HepG2 (cell line): ENCODE measurements around the gene BCL11B. TPM values are rescaled to one million over a fixed set of nuclear protein-coding genes. Genes with fewer than 3 reads are reported as not detected.

Experiments
- ATAC-seq: fragments of 200-7000 bp; cut with Tn5 transposase; 3 replicates; pipeline ENCODE4 v1.9.1; 2020; ENCODE audit warnings: mild to moderate bottlenecking, moderate library complexity
- BruUV-seq: library from RNA; stranded (reverse); fragments of 400-500 nt; replicated peaks from 2 replicates; lab custom pipeline; 2021; lab: Mats Ljungman, UMichigan
- CTCF ChIA-PET: fragments of 300-600 bp; formaldehyde crosslinking; extraction: SDS; loops from one replicate; lab custom pipeline; 2021; ENCODE audit warnings: low total read pairs, inconsistent platforms, low intra/inter-chr PET ratio; lab: Yijun Ruan, JAX
- POLR2A ChIA-PET: fragments of 350-600 bp; sonication (Branson Sonifier 250); formaldehyde crosslinking; loops from one replicate; lab custom pipeline; 2020; ENCODE audit warnings: antibody characterized with exemption, inconsistent platforms; lab: Yijun Ruan, JAX
- DNase-seq: peaks from one replicate; pipeline ENCODE4 v3.0.0-alpha.2; 2015; ENCODE audit warnings: low spot score
- FAIRE-seq: peaks from 3 replicates; lab custom pipeline; 2011; peaks lifted over from hg19 to GRCh38; lab: Jason Lieb, UNC
- H2AFZ ChIP-seq: one replicate; pipeline ENCODE4 v1.6.1; 2011; ENCODE audit warnings: low read length, inconsistent platforms
- H3K27ac ChIP-seq: fragments of 300-600 bp; 3 replicates; pipeline ENCODE4 v1.8.0; 2011; ENCODE audit warnings: mixed run types, mild to moderate bottlenecking, mixed read lengths, low read length, inconsistent platforms; ENCODE audit not compliant: insufficient read depth; ENCODE audit errors: extremely low read length
- H3K27me3 ChIP-seq, 2 experiments: fragments of 200-600 bp in 1 of 2; 2 replicates in 1 of 2; 3 replicates in 1 of 2; pipeline versions ENCODE4 v1.6.0 to v1.8.0; 2011; ENCODE audit warnings: low read length in 2 of 2, mild to moderate bottlenecking in 2 of 2, moderate library complexity in 2 of 2, inconsistent platforms in 1 of 2; ENCODE audit not compliant: insufficient read depth in 2 of 2, control insufficient read depth in 1 of 2
- H3K36me3 ChIP-seq, 2 experiments: fragments of 200-600 bp in 1 of 2; replicated peaks in 1 of 2; 2 replicates in 1 of 2; 3 replicates in 1 of 2; pipeline versions ENCODE4 v1.5.1 to v1.8.0; 2011; ENCODE audit warnings: low read length in 2 of 2, inconsistent platforms in 1 of 2; ENCODE audit not compliant: insufficient read depth in 2 of 2, control insufficient read depth in 1 of 2
- H3K4me1 ChIP-seq: 2 replicates; pipeline ENCODE4 v1.5.1; 2012; ENCODE audit warnings: low read length, inconsistent platforms; ENCODE audit not compliant: insufficient read depth
- H3K4me2 ChIP-seq: 2 replicates; pipeline ENCODE4 v1.6.0; 2011; ENCODE audit warnings: low read depth, low read length, inconsistent platforms
- H3K4me3 ChIP-seq, 3 experiments: fragments of 200-600 bp in 1 of 3; sonication (generic), shearing (Covaris generic) in 1 of 3; replicated peaks in 1 of 3; 2 replicates each; pipeline ENCODE4 v1.5.1; 2011 to 2016; ENCODE audit warnings: low read length in 3 of 3, inconsistent platforms in 2 of 3, low read depth in 2 of 3, mild to moderate bottlenecking in 2 of 3, control low read depth in 1 of 3, mixed read lengths in 1 of 3; ENCODE audit not compliant: insufficient read depth in 1 of 3
- H3K79me2 ChIP-seq: one replicate; pipeline ENCODE4 v1.6.1; 2011; ENCODE audit warnings: low read length, inconsistent platforms; ENCODE audit not compliant: insufficient read depth
- H3K9ac ChIP-seq: 2 replicates; pipeline ENCODE4 v1.6.0; 2011; ENCODE audit warnings: mild to moderate bottlenecking, low read depth, low read length, inconsistent platforms; ENCODE audit not compliant: insufficient read depth
- H3K9me3 ChIP-seq: 2 replicates; pipeline ENCODE4 v1.5.1; 2012; ENCODE audit warnings: mild to moderate bottlenecking, low read length
- H4K20me1 ChIP-seq: 2 replicates; pipeline ENCODE4 v1.6.0; 2011; ENCODE audit warnings: inconsistent platforms, mild to moderate bottlenecking, low read length, moderate library complexity; ENCODE audit not compliant: insufficient read depth
- CC2D1A ChIP-seq: sonication (generic); formaldehyde crosslinking; IDR thresholded peaks from 2 replicates; pipeline ENCODE4 v1.8.1; 2023; ENCODE audit warnings: mild to moderate bottlenecking, missing genetic modification reagents
- HNRNPL ChIP-seq: fragments of 200-400 bp; formaldehyde crosslinking; IDR thresholded peaks from 2 replicates; pipeline ENCODE4 v1.6.1; 2017; ENCODE audit warnings: mild to moderate bottlenecking, low read depth, low read length
- HNRNPLL ChIP-seq: fragments of 200-400 bp; formaldehyde crosslinking; IDR thresholded peaks from 2 replicates; pipeline ENCODE4 v1.6.1; 2017; ENCODE audit warnings: mild to moderate bottlenecking, low read depth, low read length; ENCODE audit not compliant: poor library complexity, severe bottlenecking
- PAF1 ChIP-seq: IDR thresholded peaks from 2 replicates; pipeline ENCODE4 v1.6.1; 2016; ENCODE audit warnings: missing genetic modification reagents, missing compliant biosample characterization
- SMARCC2 ChIP-seq: fragments of 450-650 bp; IDR thresholded peaks from 2 replicates; pipeline ENCODE4 v1.6.1; 2017; ENCODE audit warnings: antibody characterized with exemption, mild to moderate bottlenecking
- ZIK1 ChIP-seq: sonication (generic); formaldehyde crosslinking; IDR thresholded peaks from 2 replicates; pipeline ENCODE4 v1.5.0; 2020; ENCODE audit warnings: mild to moderate bottlenecking, low read depth, missing genetic modification reagents, borderline replicate concordance
- ZMYM3 ChIP-seq: sonication (generic); formaldehyde crosslinking; IDR thresholded peaks from 2 replicates; pipeline ENCODE4 v1.5.1; 2020; ENCODE audit warnings: mild to moderate bottlenecking, missing genetic modification reagents
- ZNF232 ChIP-seq: sonication (generic); formaldehyde crosslinking; IDR thresholded peaks from 2 replicates; pipeline ENCODE4 v1.4.0; 2020; ENCODE audit warnings: missing genetic modification reagents, borderline replicate concordance
- ZNF777 ChIP-seq: sonication (generic); formaldehyde crosslinking; IDR thresholded peaks from 2 replicates; pipeline ENCODE4 v1.4.0; 2020; ENCODE audit warnings: missing genetic modification reagents
- WGBS: methylation state at CpG from one replicate; pipeline ENCODE4 v1.1.6; 2017; ENCODE audit warnings: low lambda C conversion rate; 5-methylcytosine and 5-hydroxymethylcytosine counted together
- in situ Hi-C: cut with HindIII; loops from 2 replicates; pipeline ENCODE4 v1.10.0; 2017; ENCODE audit warnings: low pct_unique_long_range_greater_than_20kb; ENCODE audit not compliant: extremely low pct_ligation_motif_present
- intact Hi-C: fragments of 100-400 bp; cut with micrococcal nuclease; formaldehyde crosslinking; loops from one replicate; pipeline ENCODE4 v1.10.0; 2022; ENCODE audit not compliant: unreplicated experiment
- polyA plus RNA-seq, 8 experiments: library from polyadenylated mRNA; depleted of rRNA in 3 of 8; stranded (reverse) in 7 of 8; unstranded in 1 of 8; fragments of >200 nt; fragmentation: Illumina TruSeq in 4 of 8; extraction: Trizol in 4 of 8; gene quantifications; 2 replicates each; pipeline versions ENCODE4 v1.2.1 to v1.2.3, GENCODE V29; 2011 to 2016; ENCODE audit warnings: low read depth in 4 of 8, missing spikeins in 1 of 8, mixed read lengths in 1 of 8; ENCODE audit not compliant: insufficient read depth in 1 of 8
- total RNA-seq, 5 experiments: library from RNA; depleted of rRNA; stranded (reverse); fragments of >200 nt; fragmentation: Illumina TruSeq; extraction: Trizol; gene quantifications; 2 replicates each; pipeline ENCODE4 v1.2.3, GENCODE V29; 2016; ENCODE audit warnings: low read depth in 1 of 5
- TF ChIP-seq, protein P1 (sequence below): sonication (generic); formaldehyde crosslinking; IDR thresholded peaks from 2 replicates; pipeline ENCODE4 v1.5.0; 2020; ENCODE audit warnings: mild to moderate bottlenecking, missing genetic modification reagents, borderline replicate concordance
- TF ChIP-seq, protein P2 (sequence below): sonication (generic); formaldehyde crosslinking; IDR thresholded peaks from 2 replicates; pipeline ENCODE4 v1.4.0; 2020; ENCODE audit warnings: low read depth, mild to moderate bottlenecking, missing genetic modification reagents
- TF ChIP-seq, protein P3 (sequence below): IDR thresholded peaks from 2 replicates; pipeline ENCODE4 v1.6.1; 2016; ENCODE audit warnings: mild to moderate bottlenecking
- TF ChIP-seq, protein P4 (sequence below): sonication (generic); formaldehyde crosslinking; IDR thresholded peaks from 2 replicates; pipeline ENCODE4 v1.4.0; 2020; ENCODE audit warnings: mild to moderate bottlenecking, missing genetic modification reagents
- TF ChIP-seq, protein P5 (sequence below): sonication (generic); formaldehyde crosslinking; IDR thresholded peaks from 2 replicates; pipeline ENCODE4 v1.8.1; 2023; ENCODE audit warnings: missing genetic modification reagents, mild to moderate bottlenecking, borderline replicate concordance

The BCL11B gene
- total and polyA plus RNA-seq, 2 of the 13 experiments (the other 11 are each of a cell fraction or from before 2014, with no cell fraction given), result not detected

DNA sequence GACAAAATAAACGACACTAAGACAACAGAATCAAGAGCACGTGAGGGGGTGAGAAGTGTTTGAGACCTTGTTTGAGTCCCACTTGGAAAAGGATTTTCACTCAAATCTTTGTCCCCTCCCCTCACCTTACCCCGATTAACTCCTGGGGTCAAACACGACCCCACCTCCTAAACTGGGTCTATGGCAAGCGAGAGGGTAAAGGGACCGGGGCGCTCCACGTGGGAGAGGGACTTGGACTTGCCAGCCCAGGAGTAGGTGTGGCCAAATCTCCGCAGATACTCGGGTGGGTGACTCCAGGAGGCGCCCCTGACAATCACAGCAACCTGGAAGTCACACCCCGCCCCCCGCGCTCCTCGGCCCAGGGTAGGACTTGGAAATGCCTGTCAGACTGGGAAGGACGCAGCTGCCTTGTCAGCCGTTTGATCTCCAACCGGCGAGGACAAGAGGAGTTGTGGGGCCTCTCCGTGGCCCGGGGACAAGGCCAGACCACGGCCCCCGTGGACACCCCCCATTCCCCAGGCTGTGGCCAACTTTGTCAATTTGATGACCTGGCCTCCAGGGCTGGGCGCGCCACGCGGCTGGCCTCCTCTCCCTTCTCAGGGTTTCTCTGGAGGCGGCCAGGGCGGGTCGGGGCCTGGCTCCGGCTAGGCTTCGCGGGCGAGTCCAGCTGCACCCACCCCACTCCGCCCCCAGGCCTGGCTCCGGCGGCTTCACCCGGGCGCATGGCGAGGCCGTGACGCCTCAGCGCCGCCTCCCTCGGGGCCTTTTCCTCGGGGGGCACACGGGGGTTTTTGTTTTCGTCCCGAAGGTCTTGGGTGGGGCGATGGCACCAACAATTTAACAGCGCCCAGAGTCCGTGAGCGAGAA lies 1.1 kb upstream of the BCL11B start:
- no peak overlapping the region for H2AFZ ChIP-seq
- POLR2A ChIA-PET, result no interaction called here
- intact Hi-C loops, result loop anchor here (2.0 to 5.0 kb wide), 2 partner anchors 44 to 142 kb away; no protein-coding TSS in a partner anchor
- TF ChIP-seq SMARCC2, result no peak
- TF ChIP-seq, protein P1, sequence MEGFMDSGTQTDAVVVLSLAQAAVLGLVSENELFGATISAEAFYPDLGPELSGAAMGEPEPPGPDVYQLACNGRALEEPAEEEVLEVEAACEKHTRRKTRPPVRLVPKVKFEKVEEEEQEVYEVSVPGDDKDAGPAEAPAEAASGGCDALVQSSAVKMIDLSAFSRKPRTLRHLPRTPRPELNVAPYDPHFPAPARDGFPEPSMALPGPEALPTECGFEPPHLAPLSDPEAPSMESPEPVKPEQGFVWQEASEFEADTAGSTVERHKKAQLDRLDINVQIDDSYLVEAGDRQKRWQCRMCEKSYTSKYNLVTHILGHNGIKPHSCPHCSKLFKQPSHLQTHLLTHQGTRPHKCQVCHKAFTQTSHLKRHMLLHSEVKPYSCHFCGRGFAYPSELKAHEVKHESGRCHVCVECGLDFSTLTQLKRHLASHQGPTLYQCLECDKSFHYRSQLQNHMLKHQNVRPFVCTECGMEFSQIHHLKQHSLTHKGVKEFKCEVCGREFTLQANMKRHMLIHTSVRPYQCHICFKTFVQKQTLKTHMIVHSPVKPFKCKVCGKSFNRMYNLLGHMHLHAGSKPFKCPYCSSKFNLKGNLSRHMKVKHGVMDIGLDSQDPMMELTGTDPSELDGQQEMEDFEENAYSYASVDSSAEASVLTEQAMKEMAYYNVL, result 0 out of 2 replicates have a peak, but pooled peaks have one; percentile 24
- no peak for TF ChIP-seq PAF1
- TF ChIP-seq, protein P2, sequence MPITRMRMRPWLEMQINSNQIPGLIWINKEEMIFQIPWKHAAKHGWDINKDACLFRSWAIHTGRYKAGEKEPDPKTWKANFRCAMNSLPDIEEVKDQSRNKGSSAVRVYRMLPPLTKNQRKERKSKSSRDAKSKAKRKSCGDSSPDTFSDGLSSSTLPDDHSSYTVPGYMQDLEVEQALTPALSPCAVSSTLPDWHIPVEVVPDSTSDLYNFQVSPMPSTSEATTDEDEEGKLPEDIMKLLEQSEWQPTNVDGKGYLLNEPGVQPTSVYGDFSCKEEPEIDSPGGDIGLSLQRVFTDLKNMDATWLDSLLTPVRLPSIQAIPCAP (CRISPR knock-in tag), result no peak
- 0 out of 2 replicates have a peak, but pooled peaks have one; percentile 23 for TF ChIP-seq ZMYM3 (CRISPR knock-in tag)
- TF ChIP-seq, protein P3, sequence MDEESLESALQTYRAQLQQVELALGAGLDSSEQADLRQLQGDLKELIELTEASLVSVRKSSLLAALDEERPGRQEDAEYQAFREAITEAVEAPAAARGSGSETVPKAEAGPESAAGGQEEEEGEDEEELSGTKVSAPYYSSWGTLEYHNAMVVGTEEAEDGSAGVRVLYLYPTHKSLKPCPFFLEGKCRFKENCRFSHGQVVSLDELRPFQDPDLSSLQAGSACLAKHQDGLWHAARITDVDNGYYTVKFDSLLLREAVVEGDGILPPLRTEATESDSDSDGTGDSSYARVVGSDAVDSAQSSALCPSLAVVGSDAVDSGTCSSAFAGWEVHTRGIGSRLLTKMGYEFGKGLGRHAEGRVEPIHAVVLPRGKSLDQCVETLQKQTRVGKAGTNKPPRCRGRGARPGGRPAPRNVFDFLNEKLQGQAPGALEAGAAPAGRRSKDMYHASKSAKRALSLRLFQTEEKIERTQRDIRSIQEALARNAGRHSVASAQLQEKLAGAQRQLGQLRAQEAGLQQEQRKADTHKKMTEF, result 0 out of 2 replicates have a peak, but pooled peaks have one; percentile 12
- peak; percentile 29; the same call in 1 of the 2 replicates for TF ChIP-seq ZNF777 (CRISPR knock-in tag)
- TF ChIP-seq, protein P4, sequence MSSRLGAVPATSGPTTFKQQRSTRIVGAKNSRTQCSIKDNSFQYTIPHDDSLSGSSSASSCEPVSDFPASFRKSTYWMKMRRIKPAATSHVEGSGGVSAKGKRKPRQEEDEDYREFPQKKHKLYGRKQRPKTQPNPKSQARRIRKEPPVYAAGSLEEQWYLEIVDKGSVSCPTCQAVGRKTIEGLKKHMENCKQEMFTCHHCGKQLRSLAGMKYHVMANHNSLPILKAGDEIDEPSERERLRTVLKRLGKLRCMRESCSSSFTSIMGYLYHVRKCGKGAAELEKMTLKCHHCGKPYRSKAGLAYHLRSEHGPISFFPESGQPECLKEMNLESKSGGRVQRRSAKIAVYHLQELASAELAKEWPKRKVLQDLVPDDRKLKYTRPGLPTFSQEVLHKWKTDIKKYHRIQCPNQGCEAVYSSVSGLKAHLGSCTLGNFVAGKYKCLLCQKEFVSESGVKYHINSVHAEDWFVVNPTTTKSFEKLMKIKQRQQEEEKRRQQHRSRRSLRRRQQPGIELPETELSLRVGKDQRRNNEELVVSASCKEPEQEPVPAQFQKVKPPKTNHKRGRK (CRISPR knock-in tag), result no peak
- no peak for TF ChIP-seq CC2D1A
- TF ChIP-seq, protein P5, sequence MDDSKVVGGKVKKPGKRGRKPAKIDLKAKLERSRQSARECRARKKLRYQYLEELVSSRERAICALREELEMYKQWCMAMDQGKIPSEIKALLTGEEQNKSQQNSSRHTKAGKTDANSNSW (CRISPR knock-in tag), result no peak
- TF ChIP-seq HNRNPL, result 0 out of 2 replicates have a peak, but pooled peaks have one; percentile 0
- TF ChIP-seq HNRNPLL, result peak; percentile 33
- TF ChIP-seq ZIK1 (CRISPR knock-in tag), result no peak
- no peak for TF ChIP-seq ZNF232

More for the DNA sequence above, 1.1 kb upstream of the BCL11B start:
- WGBS, result 12% methylated on average over 17 of the region's 53 CpGs
- Histone ChIP-seq H3K9me3 (no peaks in the 10 kb centered on the region), H3K4me3 (peak overlapping the region; percentile 27 to 63 (median 34)), H3K27ac (no peak overlapping the region), H4K20me1 (no peaks in the 10 kb centered on the region), H3K9ac (no peak overlapping the region), H3K4me1 (peaks cover 36% of the 10 kb centered on the region), H3K4me2 (peak overlapping the region; percentile 80), H3K79me2 (no peaks in the 10 kb centered on the region), H3K36me3 (no peaks in the 10 kb centered on the region), H3K27me3 (peaks cover 3 to 40% of the 10 kb centered on the region in 2 experiments; a peak in 4 of 5 replicates)
- no peak for FAIRE-seq
- DNase-seq, result peak; percentile 16
- peak; percentile 57 for ATAC-seq
- no TSS peak for BruUV-seq
- in situ Hi-C loops, result loop anchor here (25.0 kb wide), 2 partner anchors 1136 to 1286 kb away; no protein-coding TSS in a partner anchor
- CTCF ChIA-PET, result no interaction called here
